PFSK-1 (cell line): ENCODE results near the gene CAMTA1.

Experiments used
- FOXP2 ChIP-seq: optimal IDR thresholded peaks from 2 replicates; pipeline ENCODE3; 2011; ENCODE audit warnings: borderline replicate concordance, control low read depth, inconsistent platforms; ENCODE audit not compliant: insufficient read depth; ENCODE audit errors: extremely low read length, extremely low read depth
- POLR2AphosphoS5 ChIP-seq: IDR thresholded peaks from 2 replicates; pipeline ENCODE4 v1.6.1; 2012; ENCODE audit warnings: low read depth, mild to moderate bottlenecking, control low read depth, low read length, moderate library complexity
- SIN3A ChIP-seq: IDR thresholded peaks from 2 replicates; pipeline ENCODE4 v1.6.1; 2012; ENCODE audit warnings: mild to moderate bottlenecking, low read length, moderate library complexity, borderline replicate concordance; ENCODE audit not compliant: insufficient read depth
- TAF1 ChIP-seq: IDR thresholded peaks from 2 replicates; pipeline ENCODE4 v1.6.1; 2012; ENCODE audit warnings: low read length, control low read depth, borderline replicate concordance; ENCODE audit not compliant: insufficient read depth
- TF ChIP-seq, protein P1 (sequence below), 2 experiments: IDR thresholded peaks; 2 replicates each; pipeline versions ENCODE4 v1.6.1 to v1.8.0; 2011 to 2012; ENCODE audit warnings: low read depth in 2 of 2, low read length in 2 of 2, control low read depth in 1 of 2, inconsistent platforms in 1 of 2, mild to moderate bottlenecking in 1 of 2, moderate library complexity in 1 of 2; ENCODE audit not compliant: insufficient read depth in 1 of 2

The CAMTA1 gene

DNA sequence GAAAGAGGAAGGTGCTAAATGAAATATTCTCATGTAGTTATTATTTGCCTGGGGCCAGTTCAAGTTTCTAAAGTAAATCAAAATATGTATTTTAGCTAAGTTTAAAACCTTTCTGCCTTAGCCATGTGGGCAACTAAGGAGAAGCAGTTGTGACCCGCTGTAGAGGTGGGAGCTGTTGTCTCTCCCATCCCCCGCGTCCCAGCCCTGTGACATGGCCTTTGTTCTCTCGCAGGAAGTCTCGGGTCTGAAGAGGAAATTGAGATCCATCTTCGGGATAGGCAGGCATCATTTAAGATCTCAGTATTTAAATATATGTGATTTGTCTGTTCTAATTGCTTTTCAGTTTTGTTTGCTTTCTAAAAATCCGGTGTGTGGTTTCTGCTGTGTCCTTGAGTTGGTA is 121.5 kb downstream of the CAMTA1 start:
- TF ChIP-seq SIN3A (no peak), TAF1 (no peak), POLR2AphosphoS5 (no peak), FOXP2 (no peak)
- TF ChIP-seq, protein P1, sequence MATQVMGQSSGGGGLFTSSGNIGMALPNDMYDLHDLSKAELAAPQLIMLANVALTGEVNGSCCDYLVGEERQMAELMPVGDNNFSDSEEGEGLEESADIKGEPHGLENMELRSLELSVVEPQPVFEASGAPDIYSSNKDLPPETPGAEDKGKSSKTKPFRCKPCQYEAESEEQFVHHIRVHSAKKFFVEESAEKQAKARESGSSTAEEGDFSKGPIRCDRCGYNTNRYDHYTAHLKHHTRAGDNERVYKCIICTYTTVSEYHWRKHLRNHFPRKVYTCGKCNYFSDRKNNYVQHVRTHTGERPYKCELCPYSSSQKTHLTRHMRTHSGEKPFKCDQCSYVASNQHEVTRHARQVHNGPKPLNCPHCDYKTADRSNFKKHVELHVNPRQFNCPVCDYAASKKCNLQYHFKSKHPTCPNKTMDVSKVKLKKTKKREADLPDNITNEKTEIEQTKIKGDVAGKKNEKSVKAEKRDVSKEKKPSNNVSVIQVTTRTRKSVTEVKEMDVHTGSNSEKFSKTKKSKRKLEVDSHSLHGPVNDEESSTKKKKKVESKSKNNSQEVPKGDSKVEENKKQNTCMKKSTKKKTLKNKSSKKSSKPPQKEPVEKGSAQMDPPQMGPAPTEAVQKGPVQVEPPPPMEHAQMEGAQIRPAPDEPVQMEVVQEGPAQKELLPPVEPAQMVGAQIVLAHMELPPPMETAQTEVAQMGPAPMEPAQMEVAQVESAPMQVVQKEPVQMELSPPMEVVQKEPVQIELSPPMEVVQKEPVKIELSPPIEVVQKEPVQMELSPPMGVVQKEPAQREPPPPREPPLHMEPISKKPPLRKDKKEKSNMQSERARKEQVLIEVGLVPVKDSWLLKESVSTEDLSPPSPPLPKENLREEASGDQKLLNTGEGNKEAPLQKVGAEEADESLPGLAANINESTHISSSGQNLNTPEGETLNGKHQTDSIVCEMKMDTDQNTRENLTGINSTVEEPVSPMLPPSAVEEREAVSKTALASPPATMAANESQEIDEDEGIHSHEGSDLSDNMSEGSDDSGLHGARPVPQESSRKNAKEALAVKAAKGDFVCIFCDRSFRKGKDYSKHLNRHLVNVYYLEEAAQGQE (IDR thresholded peaks at IDR 0.05; ENCODE audit: insufficient read depth in 1 of 2, low read depth in 2 of 2, low read length in 2 of 2), result no peak

DNA sequence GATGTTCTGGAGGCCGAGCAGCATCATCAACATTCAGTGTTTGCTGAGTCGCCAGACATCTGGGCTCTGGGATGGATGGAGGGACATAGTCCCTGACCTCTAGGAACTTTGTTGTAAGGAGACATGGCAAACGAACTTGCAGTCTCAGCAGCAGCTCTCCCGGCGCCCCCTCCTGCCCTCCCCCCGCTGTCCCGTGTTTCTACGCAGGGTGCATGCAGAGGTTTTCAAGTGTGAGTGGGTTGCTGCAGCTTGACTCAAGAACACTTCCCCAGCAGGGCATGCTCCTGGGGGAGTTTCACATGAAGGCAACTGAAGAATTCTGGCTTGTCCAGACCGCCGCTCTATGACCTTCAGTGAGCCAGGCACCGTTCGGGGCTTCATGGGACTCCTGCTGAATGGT is 121.9 kb downstream of the CAMTA1 start:
- TF ChIP-seq, protein P1 (IDR thresholded peaks at IDR 0.05; ENCODE audit: insufficient read depth in 1 of 2, low read depth in 2 of 2, low read length in 2 of 2), result no peak
- no peak for TF ChIP-seq POLR2AphosphoS5
- no peak for TF ChIP-seq TAF1
- TF ChIP-seq SIN3A, result no peak
- TF ChIP-seq FOXP2, result no peak

DNA sequence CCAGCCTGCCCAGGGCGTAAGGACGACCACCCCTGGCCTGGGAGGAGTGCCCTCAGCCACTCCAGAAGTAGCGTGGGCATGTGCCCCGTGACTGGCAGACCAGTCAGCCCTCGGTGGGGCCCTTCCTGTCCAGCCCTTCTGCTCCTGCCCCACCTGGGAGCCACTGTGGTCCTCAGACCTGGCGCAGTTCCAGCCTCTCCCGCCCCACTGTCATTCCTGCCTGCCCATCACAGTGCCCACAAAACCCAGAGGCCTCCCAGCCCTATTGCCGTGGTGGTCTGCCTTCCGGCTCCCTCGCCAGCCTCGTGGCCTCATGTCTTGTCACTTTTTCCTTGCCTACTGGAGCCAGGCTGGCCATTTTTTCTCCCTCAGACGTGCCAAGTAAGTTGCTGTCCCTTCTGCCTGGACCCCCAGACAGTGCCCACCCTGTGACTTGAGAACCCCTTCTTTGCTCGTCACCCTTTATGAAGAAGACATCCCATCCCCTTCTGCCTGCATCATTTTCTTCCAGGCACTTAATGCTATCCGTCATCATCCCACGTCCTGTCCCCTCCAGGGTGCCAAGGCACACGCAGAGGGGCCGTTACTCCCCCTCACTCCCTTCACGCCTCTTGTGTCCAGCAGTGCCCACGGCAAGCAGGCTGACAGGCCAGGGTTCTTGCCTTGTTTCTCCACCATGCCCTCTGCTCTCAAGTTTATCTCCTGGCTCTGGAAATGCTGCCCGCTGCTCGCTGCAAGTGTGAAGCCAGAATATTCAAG is 122.6 kb downstream of the CAMTA1 start:
- no peak for TF ChIP-seq SIN3A
- TF ChIP-seq, protein P1 (IDR thresholded peaks at IDR 0.05; ENCODE audit: insufficient read depth in 1 of 2, low read depth in 2 of 2, low read length in 2 of 2), result no peak
- no peak for TF ChIP-seq POLR2AphosphoS5
- no peak for TF ChIP-seq FOXP2
- no peak for TF ChIP-seq TAF1

DNA sequence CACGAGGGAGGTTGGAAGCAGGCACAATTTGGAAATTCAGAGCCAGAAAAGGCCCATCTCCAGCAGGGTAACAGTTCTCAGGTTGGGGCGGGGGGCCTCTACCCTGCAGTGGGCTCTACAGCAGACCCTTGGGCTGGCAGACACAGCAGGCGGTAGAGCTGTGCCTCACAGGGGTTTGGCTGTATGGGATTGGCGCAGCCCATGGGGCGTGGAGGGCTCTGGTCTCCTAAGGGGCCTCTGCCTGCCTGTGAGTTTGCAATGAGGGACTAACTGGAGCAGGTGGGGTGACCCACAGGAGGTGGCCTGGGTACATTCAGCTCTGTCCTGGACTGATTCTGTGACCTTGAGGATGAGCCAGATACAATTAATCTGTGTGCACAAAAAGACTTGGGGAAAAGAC is 124.1 kb downstream of the CAMTA1 start:
- TF ChIP-seq TAF1 (no peak), SIN3A (no peak), POLR2AphosphoS5 (no peak), FOXP2 (no peak)
- TF ChIP-seq, protein P1 (IDR thresholded peaks at IDR 0.05; ENCODE audit: insufficient read depth in 1 of 2, low read depth in 2 of 2, low read length in 2 of 2), result no peak

DNA sequence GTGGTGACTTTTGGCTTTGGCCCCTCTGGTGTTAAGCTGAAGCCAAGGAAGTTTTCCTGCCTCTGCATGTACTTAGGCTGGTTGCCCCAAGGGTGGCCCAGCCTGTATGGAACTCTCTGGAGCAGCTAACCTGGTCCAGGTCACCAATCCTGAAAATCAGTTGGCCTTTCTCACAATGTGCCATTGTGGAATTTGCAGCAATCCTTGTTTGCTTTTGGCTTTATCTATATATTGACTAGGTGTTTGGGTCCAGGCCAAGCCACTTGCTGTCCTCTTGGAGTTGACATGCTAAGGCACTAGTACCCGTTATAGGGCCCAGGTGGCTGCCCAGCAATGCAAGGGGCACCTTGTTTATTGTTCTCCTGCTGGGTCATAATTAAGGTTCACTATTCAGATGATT is 124.6 kb downstream of the CAMTA1 start:
- TF ChIP-seq FOXP2, result no peak
